ENCODE results near the gene FRAS1. TPM values are rescaled to one million over a fixed set of nuclear protein-coding genes. Genes with fewer than 3 reads are reported as not detected.
"Not testable (repeated sequence)": the region's sequence is repeated elsewhere in the genome, so short reads cannot be mapped to it uniquely, and the experiment has no call there.

The FRAS1 gene
- total RNA-seq, 1 experiment from 2014 or later = 13.1 TPM

DNA sequence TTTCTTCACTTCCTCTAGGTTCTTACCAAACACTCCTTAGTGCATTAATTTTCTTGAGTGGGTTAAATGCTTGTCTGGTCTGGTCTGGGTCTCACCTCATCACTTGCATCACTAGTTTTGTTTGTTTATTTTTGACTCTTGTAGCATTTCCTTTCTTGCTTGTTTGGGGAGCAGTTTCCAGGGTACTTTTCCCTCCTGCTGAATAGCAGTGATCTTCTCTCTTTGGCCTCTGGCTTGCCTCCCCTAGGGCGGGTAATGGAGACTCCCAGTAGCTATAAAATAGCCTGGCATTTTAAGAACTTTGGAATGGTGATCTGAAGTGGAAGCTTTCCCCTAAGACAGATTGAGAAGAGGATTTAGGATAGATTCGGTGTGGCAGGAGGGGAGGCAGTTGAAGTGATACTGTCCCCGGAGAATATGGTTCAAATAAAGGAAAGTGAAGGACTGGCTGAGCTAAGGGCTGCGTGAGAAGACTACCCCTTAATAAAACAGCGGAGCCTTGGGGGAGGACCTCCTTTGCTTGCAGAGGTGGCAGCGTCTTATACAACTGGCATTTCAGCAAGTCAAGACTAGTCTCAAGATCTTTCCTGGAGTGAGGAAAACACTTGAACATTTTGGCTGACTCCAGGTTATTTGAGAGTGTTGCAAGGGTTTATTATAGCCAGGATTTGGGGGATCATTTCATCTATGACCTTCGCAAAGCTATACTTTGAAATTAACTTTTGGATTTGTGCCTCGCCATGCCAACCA lies 190.6 kb downstream of the FRAS1 start:
- no peaks in the 10 kb centered on the region for H3K27me3 ChIP-seq (ENCODE audit: insufficient read depth, low read depth)
- intact Hi-C loops (cut with micrococcal nuclease; ENCODE audit: unreplicated experiment) = no loop called here
- no peaks in the 10 kb centered on the region for H3K4me1 ChIP-seq (replicated peaks; ENCODE audit: insufficient read depth)
- H3K79me2 ChIP-seq (ENCODE audit: low read depth) = no peaks in the 10 kb centered on the region
- POLR2A ChIA-PET (ENCODE audit: unreplicated experiment) = no interaction called here
- no peak overlapping the region for H3K27ac ChIP-seq
- no peak overlapping the region for H2AFZ ChIP-seq
- no peaks in the 10 kb centered on the region for H3F3A ChIP-seq (ENCODE audit: insufficient read depth, low read depth)
- no peaks in the 10 kb centered on the region for H3K9me3 ChIP-seq (ENCODE audit: insufficient read depth, low read depth)
- no peak for DNase-seq
- H3K9me2 ChIP-seq (ENCODE audit: insufficient read depth) = no peaks in the 10 kb centered on the region
- H3K4me3 ChIP-seq = no peak overlapping the region
- no peak for TF ChIP-seq EZH2 (IDR thresholded peaks at IDR 0.05; ENCODE audit: low read depth)
- no peak for TF ChIP-seq CTCF (conservative IDR thresholded peaks at IDR 0.05)
- no peaks in the 10 kb centered on the region for H3K36me3 ChIP-seq (ENCODE audit: low read depth)
- BruUV-seq (replicated peaks) = no TSS peak
- H4K20me1 ChIP-seq (ENCODE audit: insufficient read depth) = no peaks in the 10 kb centered on the region
- CTCF ChIA-PET = no interaction called here
- no peak overlapping the region for H3K4me2 ChIP-seq

DNA sequence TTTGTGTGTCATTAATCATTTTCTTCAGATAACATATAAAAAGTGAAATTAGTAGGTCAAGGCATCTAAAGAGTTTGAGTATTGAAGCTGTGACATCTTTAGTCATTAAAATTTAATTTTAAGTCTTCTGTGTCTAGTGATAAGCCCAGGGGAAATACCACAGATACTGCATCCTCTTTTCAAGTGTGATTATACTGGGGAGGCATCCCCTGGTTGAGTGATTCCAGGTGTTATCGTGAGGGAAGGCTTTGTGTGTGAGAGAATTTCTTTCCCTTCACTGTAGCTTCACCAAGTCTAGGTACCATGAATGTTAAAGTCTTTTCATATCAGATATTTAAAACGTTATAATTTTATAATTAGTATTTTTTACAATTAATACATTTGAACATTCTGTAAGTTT lies 193.4 kb downstream of the FRAS1 start:
- Histone ChIP-seq H3K79me2 (ENCODE audit: low read depth) (no peaks in the 10 kb centered on the region), H3K4me1 (replicated peaks; ENCODE audit: insufficient read depth) (no peaks in the 10 kb centered on the region), H2AFZ (no peak overlapping the region), H3K27ac (no peak overlapping the region), H4K20me1 (ENCODE audit: insufficient read depth) (no peaks in the 10 kb centered on the region), H3K4me3 (no peak overlapping the region), H3K36me3 (ENCODE audit: low read depth) (no peaks in the 10 kb centered on the region), H3K9me2 (ENCODE audit: insufficient read depth) (no peaks in the 10 kb centered on the region), H3K27me3 (ENCODE audit: insufficient read depth, low read depth) (no peaks in the 10 kb centered on the region), H3K9me3 (ENCODE audit: insufficient read depth, low read depth) (0 out of 2 replicates have a peak, but pooled peaks cover 6% of the 10 kb centered on the region), H3F3A (ENCODE audit: insufficient read depth, low read depth) (no peaks in the 10 kb centered on the region), H3K4me2 (no peak overlapping the region)
- intact Hi-C loops (cut with micrococcal nuclease; ENCODE audit: unreplicated experiment) = no loop called here
- BruUV-seq (replicated peaks) = no TSS peak
- no peak for DNase-seq
- POLR2A ChIA-PET (ENCODE audit: unreplicated experiment) = no interaction called here
- TF ChIP-seq CTCF (conservative IDR thresholded peaks at IDR 0.05) (no peak), EZH2 (IDR thresholded peaks at IDR 0.05; ENCODE audit: low read depth) (no peak)
- CTCF ChIA-PET = no interaction called here

GRCh38 chr4:78252773-78253172 lies 195.7 kb downstream of the FRAS1 start:
- H3K9me2 ChIP-seq (ENCODE audit: insufficient read depth); H3K36me3 ChIP-seq (ENCODE audit: low read depth); H4K20me1 ChIP-seq (ENCODE audit: insufficient read depth); BruUV-seq (replicated peaks); H3K4me2 ChIP-seq; DNase-seq; H2AFZ ChIP-seq; H3F3A ChIP-seq (ENCODE audit: insufficient read depth, low read depth); H3K27me3 ChIP-seq (ENCODE audit: insufficient read depth, low read depth); H3K4me1 ChIP-seq (replicated peaks; ENCODE audit: insufficient read depth); H3K27ac ChIP-seq; CTCF ChIA-PET; POLR2A ChIA-PET (ENCODE audit: unreplicated experiment); H3K79me2 ChIP-seq (ENCODE audit: low read depth); H3K9me3 ChIP-seq (ENCODE audit: insufficient read depth, low read depth); H3K4me3 ChIP-seq; intact Hi-C loops (cut with micrococcal nuclease; ENCODE audit: unreplicated experiment): not testable (repeated sequence)

- Histone ChIP-seq H4K20me1 (ENCODE audit: insufficient read depth) (no peaks in the 10 kb centered on the region), H3K4me3 (no peak overlapping the region), H3K4me1 (replicated peaks; ENCODE audit: insufficient read depth) (no peaks in the 10 kb centered on the region), H2AFZ (no peak overlapping the region), H3K79me2 (ENCODE audit: low read depth) (no peaks in the 10 kb centered on the region), H3K4me2 (no peak overlapping the region), H3K27ac (no peak overlapping the region), H3K9me3 (ENCODE audit: insufficient read depth, low read depth) (0 out of 2 replicates have a peak, but pooled peaks cover 6% of the 10 kb centered on the region), H3K27me3 (ENCODE audit: insufficient read depth, low read depth) (no peaks in the 10 kb centered on the region), H3F3A (ENCODE audit: insufficient read depth, low read depth) (no peaks in the 10 kb centered on the region), H3K36me3 (ENCODE audit: low read depth) (no peaks in the 10 kb centered on the region), H3K9me2 (ENCODE audit: insufficient read depth) (no peaks in the 10 kb centered on the region)
- no TSS peak for BruUV-seq (replicated peaks)
- ChIA-PET POLR2A (ENCODE audit: unreplicated experiment) (no interaction called here), CTCF (no interaction called here)
- TF ChIP-seq CTCF (conservative IDR thresholded peaks at IDR 0.05) (no peak), EZH2 (IDR thresholded peaks at IDR 0.05; ENCODE audit: low read depth) (no peak)
- DNase-seq = no peak
- intact Hi-C loops (cut with micrococcal nuclease; ENCODE audit: unreplicated experiment) = no loop called here
Measured at GRCh38 chr4:78254893-78255292, 197.8 kb downstream of the FRAS1 start.
